HepG2 (cell line): ENCODE measurements around the gene FLYWCH1. TPM values are rescaled to one million over a fixed set of nuclear protein-coding genes. Genes with fewer than 3 reads are reported as not detected.

Experiments
- HDAC6 ChIP-seq: fragments of 200-600 bp; sonication (generic); IDR thresholded peaks from 2 replicates; pipeline ENCODE4 v1.7.0; 2017; ENCODE audit warnings: mild to moderate bottlenecking, antibody characterized with exemption, low read length, low read depth
- KDM4B ChIP-seq: sonication (generic); formaldehyde crosslinking; IDR thresholded peaks from 2 replicates; pipeline ENCODE4 v1.4.0; 2020; ENCODE audit warnings: missing genetic modification reagents
- KIAA2018 ChIP-seq: sonication (generic); formaldehyde crosslinking; IDR thresholded peaks from 2 replicates; pipeline ENCODE4 v1.5.0; 2020; ENCODE audit warnings: mild to moderate bottlenecking, missing genetic modification reagents, borderline replicate concordance
- NCOR1 ChIP-seq: fragments of 200-600 bp; sonication (generic); IDR thresholded peaks from 2 replicates; pipeline ENCODE4 v1.7.0; 2017; ENCODE audit warnings: antibody characterized with exemption, low read length, borderline replicate concordance
- POGZ ChIP-seq: sonication (generic); formaldehyde crosslinking; IDR thresholded peaks from 2 replicates; pipeline ENCODE4 v1.4.0; 2020; ENCODE audit warnings: mild to moderate bottlenecking, missing genetic modification reagents
- SIX4 ChIP-seq: sonication (generic); formaldehyde crosslinking; IDR thresholded peaks from 2 replicates; pipeline ENCODE4 v1.4.0; 2020; ENCODE audit warnings: missing genetic modification reagents
- SMYD3 ChIP-seq: sonication (generic); formaldehyde crosslinking; IDR thresholded peaks from 2 replicates; pipeline ENCODE4 v1.8.1; 2023; ENCODE audit warnings: mild to moderate bottlenecking, missing genetic modification reagents
- TCF7L2 ChIP-seq: IDR thresholded peaks from 2 replicates; pipeline ENCODE4 v1.6.1; 2011; ENCODE audit warnings: mild to moderate bottlenecking, low read depth, low read length, moderate library complexity
- TEAD3 ChIP-seq: optimal IDR thresholded peaks from 2 replicates; pipeline ENCODE3; 2016; ENCODE audit warnings: borderline replicate concordance
- ZNF256 ChIP-seq: sonication (generic); formaldehyde crosslinking; conservative IDR thresholded peaks from 2 replicates; pipeline ENCODE4 v1.4.0; 2020; ENCODE audit warnings: missing genetic modification reagents
- ZNF292 ChIP-seq: sonication (generic); formaldehyde crosslinking; IDR thresholded peaks from 2 replicates; pipeline ENCODE4 v1.8.1; 2022; ENCODE audit warnings: mild to moderate bottlenecking, low read depth, missing genetic modification reagents, borderline replicate concordance
- ZNF557 ChIP-seq: sonication (generic); formaldehyde crosslinking; IDR thresholded peaks from 2 replicates; pipeline ENCODE4 v1.4.0; 2020; ENCODE audit warnings: missing genetic modification reagents
- polyA plus RNA-seq, 8 experiments: library from polyadenylated mRNA; depleted of rRNA in 3 of 8; stranded (reverse) in 7 of 8; unstranded in 1 of 8; fragments of >200 nt; fragmentation: Illumina TruSeq in 4 of 8; extraction: Trizol in 4 of 8; gene quantifications; 2 replicates each; pipeline versions ENCODE4 v1.2.1 to v1.2.3, GENCODE V29; 2011 to 2016; ENCODE audit warnings: low read depth in 4 of 8, missing spikeins in 1 of 8, mixed read lengths in 1 of 8; ENCODE audit not compliant: insufficient read depth in 1 of 8
- total RNA-seq, 5 experiments: library from RNA; depleted of rRNA; stranded (reverse); fragments of >200 nt; fragmentation: Illumina TruSeq; extraction: Trizol; gene quantifications; 2 replicates each; pipeline ENCODE4 v1.2.3, GENCODE V29; 2016; ENCODE audit warnings: low read depth in 1 of 5
- TF ChIP-seq, protein P1 (sequence below): sonication (generic); formaldehyde crosslinking; IDR thresholded peaks from 2 replicates; pipeline ENCODE4 v1.4.0; 2020; ENCODE audit warnings: missing genetic modification reagents
- TF ChIP-seq, protein P2 (sequence below): IDR thresholded peaks from 2 replicates; pipeline ENCODE4 v1.6.1; 2016; ENCODE audit warnings: low read depth, control low read depth
- TF ChIP-seq, protein P3 (sequence below): sonication (generic); formaldehyde crosslinking; IDR thresholded peaks from 2 replicates; pipeline ENCODE4 v1.8.0; 2022; ENCODE audit warnings: missing genetic modification reagents, mild to moderate bottlenecking, inconsistent platforms, borderline replicate concordance

FLYWCH1 gene
- total and polyA plus RNA-seq, 2 of the 13 experiments (the other 11 are each of a cell fraction or from before 2014, with no cell fraction given), result 7.3 to 12.4 TPM

DNA sequence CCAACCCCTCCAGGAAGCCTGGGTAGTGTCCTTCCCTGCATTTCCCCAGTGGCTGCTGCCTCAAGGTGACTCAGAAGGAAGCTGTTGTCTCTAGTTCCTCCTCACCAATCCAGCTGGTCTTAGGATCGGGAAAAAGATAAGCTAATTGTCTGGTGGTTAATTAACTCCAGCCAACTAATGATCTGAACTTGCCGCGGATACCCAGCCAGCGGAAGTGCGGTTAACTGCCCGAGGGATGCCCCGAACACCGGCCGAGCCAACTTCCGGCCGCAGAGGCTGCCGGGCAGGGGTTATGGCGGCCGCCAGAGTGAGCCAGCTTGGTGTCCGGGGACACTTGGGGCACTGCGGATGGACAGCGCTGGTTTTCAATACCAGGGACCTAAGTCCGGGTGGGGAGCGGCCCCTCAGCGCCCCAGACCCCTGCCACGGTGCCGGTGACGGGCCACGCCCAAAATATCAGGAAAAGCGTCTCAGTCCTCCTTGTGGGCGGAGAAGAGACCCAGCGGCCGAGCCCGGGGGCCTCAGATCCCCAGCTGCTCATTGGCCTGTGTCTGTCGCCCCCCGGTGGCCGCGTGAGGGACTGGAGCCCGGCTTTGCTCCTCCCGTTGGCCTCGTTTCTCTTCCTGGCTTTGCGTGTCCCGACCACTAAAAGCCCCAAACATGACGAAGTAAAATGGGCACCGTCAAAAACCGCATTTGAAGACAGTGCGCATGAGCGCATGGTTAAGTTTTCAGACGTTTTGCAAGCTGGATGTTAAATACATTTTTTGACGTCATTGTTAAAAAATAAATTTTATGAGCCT, 43.5 kb upstream of the FLYWCH1 start (continued):
- TF ChIP-seq, protein P1, sequence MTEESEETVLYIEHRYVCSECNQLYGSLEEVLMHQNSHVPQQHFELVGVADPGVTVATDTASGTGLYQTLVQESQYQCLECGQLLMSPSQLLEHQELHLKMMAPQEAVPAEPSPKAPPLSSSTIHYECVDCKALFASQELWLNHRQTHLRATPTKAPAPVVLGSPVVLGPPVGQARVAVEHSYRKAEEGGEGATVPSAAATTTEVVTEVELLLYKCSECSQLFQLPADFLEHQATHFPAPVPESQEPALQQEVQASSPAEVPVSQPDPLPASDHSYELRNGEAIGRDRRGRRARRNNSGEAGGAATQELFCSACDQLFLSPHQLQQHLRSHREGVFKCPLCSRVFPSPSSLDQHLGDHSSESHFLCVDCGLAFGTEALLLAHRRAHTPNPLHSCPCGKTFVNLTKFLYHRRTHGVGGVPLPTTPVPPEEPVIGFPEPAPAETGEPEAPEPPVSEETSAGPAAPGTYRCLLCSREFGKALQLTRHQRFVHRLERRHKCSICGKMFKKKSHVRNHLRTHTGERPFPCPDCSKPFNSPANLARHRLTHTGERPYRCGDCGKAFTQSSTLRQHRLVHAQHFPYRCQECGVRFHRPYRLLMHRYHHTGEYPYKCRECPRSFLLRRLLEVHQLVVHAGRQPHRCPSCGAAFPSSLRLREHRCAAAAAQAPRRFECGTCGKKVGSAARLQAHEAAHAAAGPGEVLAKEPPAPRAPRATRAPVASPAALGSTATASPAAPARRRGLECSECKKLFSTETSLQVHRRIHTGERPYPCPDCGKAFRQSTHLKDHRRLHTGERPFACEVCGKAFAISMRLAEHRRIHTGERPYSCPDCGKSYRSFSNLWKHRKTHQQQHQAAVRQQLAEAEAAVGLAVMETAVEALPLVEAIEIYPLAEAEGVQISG (CRISPR knock-in tag), result peak; percentile 95
- TF ChIP-seq SMYD3 (CRISPR knock-in tag) (no peak), TCF7L2 (no peak), ZNF256 (CRISPR knock-in tag) (peak; percentile 74; the same call in 1 of the 2 replicates), POGZ (CRISPR knock-in tag) (peak; percentile 81), HDAC6 (no peak), ZNF292 (0 out of 2 replicates have a peak, but pooled peaks have one; percentile 27), NCOR1 (no peak), KDM4B (CRISPR knock-in tag) (0 out of 2 replicates have a peak, but pooled peaks have one; percentile 56), ZNF557 (no peak), TEAD3 (CRISPR knock-in tag) (peak; percentile 70), KIAA2018 (CRISPR knock-in tag) (peak; percentile 80; the same call in 1 of the 2 replicates), SIX4 (CRISPR knock-in tag) (no peak)
- TF ChIP-seq, protein P2, sequence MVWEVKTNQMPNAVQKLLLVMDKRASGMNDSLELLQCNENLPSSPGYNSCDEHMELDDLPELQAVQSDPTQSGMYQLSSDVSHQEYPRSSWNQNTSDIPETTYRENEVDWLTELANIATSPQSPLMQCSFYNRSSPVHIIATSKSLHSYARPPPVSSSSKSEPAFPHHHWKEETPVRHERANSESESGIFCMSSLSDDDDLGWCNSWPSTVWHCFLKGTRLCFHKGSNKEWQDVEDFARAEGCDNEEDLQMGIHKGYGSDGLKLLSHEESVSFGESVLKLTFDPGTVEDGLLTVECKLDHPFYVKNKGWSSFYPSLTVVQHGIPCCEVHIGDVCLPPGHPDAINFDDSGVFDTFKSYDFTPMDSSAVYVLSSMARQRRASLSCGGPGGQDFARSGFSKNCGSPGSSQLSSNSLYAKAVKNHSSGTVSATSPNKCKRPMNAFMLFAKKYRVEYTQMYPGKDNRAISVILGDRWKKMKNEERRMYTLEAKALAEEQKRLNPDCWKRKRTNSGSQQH (CRISPR knock-in tag), result peak; percentile 52; the same call in 1 of the 2 replicates
- TF ChIP-seq, protein P3, sequence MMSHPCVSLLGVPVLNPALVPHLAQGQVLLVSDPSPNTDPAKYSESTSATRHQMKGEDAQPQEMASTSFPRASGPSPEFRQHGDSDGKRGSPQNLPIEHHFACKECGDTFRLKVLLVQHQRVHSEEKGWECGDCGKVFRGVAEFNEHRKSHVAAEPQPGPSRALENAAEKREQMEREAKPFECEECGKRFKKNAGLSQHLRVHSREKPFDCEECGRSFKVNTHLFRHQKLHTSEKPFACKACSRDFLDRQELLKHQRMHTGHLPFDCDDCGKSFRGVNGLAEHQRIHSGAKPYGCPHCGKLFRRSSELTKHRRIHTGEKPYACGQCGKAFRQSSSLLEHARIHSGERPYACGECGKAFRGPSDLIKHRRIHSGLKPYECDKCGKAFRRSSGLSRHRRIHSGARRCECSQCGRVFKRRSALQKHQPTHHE (CRISPR knock-in tag), result no peak
